ENCODE measurements around the gene DNAJB6.

GRCh38 chr7:157396316-157397035 lies 59.7 kb downstream of the DNAJB6 start:
- TF ChIP-seq CTCF (IDR thresholded peaks at IDR 0.05) (no peak), POLR2A (IDR thresholded peaks at IDR 0.05) (no peak)
